NOMO-1 (cell line): ENCODE results near the gene CBFA2T2.
"Not testable (repeated sequence)": the region's sequence is repeated elsewhere in the genome, so short reads cannot be mapped to it uniquely, and the experiment has no call there.

Experiments
- DNase-seq, 2 experiments: peaks; one replicate each; lab custom pipeline; 2025; ENCODE audit not compliant: unreplicated experiment in 2 of 2; lab: John Stamatoyannopoulos, UW

The CBFA2T2 gene

DNA sequence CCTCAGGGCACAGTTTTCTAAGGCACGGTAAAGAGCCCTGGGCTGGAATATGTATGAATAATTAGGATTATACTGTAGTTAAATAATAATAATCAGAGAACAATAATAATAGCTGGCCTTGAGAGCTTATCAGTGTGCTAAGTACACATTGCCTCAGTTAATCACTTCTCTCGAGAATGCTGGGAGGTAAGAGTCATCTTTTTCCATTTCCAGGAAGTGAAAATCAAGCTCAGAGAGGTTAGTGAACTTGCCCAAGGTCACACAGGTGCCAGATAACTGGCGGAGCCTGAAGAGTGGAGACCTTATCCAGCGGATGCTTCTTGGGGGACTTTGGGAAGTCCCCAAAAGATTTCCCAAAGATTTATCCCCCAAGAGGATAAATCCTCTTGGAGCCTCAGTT, 19.4 kb upstream of the CBFA2T2 start:
- DNase-seq, result no peak

DNA sequence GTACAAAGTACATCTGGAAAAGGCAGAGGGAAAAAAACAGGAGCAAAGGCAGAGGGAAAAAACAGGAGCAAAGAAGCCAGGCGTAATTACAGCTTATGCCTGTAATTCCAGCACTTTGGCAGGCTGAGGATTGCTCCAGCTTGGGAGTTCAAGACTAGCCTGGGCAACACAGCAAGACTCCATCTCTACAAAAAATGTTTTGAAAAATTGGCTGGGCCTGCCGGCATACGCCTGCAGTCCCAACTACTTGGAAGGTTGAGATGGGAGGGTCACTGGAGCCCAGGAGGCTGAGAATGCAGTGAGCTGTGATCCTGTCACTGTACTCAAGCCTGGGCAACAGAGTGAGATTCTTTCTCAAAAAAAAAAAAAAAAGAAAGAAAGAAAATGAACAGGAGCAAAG, 19.0 kb upstream of the CBFA2T2 start:
- no peak for DNase-seq

DNA sequence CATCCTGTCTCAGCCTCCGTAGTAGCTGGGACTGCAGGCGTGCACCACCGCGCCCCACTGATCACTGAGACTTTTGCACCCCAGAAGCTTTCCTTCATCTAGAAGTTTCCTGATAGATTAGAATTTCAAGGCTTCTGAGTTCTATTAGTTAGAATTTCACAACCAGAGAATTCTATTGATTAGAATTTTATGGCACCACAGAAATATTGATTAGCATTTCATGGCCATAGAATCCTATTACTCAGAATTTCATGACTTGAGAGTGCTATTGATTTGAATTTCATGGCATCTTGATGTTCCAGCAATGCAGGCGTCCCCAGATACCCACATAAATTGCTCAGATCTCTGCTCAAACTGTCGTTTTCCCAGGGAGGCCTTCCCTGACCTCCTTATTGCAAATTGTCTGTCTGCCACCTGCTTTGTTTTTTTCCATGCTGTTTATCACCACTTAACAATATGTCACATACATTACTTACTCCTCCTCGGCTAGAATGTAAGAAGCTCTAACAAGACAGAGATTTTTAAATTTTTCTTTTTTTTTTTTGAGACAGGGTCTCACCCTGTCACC, 16.9 kb upstream of the CBFA2T2 start:
- DNase-seq, result no peak

DNA sequence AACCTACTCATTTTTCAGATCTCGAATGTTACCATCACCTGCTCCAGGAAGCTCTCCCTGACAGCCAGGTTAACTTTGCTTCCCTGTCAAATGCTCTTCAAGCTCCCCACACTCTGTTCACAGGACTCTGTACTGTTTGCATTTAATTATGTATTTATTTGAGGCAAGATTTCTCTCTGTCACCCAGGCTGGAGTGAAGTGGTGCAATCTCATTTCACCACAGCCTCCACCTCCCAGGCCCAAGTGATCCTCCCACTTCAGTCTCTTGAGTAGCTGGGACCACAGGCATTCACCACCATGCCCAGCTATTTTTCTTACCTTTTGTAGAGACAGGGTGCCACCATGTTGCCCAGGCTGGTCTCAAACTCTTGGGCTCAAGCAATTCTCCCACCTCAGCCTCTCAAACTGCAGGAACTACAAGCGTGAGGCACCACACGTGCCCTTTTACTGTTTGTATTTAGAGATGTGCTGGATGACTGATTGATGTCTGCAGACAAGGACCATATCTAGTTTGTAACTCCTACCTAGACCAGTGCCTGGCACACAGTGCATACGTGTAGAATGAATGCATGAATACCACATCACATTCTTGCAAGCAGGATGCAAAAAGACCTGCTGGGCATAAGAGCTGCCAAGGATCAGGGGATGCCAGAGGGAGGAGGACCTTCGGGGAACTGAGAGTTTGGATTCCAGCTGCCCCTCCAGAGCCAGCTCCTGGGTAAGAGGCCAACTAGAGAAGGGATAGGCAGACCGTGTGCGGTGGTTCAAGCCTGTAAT, 15.6 kb upstream of the CBFA2T2 start:
- DNase-seq, result no peak

DNA sequence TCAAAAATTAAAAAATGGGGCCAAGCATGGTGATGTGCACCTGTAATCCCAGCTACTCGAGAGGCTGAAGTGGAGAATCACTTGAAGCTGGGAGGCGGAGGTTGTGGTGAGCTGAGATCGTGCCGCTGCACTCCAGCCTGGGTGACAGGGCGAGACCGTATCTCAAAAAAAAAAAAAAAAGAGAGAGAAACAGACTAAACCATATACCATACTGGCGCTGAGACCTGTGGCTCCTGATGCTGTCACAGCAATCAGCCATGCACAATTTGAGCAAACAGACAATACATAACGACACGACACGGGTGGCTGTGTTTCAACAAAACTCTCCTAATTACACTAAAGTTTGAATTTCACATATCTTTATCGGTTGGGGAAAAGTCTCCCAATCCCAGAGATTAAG, 14.9 kb upstream of the CBFA2T2 start:
- DNase-seq, result no peak

DNA sequence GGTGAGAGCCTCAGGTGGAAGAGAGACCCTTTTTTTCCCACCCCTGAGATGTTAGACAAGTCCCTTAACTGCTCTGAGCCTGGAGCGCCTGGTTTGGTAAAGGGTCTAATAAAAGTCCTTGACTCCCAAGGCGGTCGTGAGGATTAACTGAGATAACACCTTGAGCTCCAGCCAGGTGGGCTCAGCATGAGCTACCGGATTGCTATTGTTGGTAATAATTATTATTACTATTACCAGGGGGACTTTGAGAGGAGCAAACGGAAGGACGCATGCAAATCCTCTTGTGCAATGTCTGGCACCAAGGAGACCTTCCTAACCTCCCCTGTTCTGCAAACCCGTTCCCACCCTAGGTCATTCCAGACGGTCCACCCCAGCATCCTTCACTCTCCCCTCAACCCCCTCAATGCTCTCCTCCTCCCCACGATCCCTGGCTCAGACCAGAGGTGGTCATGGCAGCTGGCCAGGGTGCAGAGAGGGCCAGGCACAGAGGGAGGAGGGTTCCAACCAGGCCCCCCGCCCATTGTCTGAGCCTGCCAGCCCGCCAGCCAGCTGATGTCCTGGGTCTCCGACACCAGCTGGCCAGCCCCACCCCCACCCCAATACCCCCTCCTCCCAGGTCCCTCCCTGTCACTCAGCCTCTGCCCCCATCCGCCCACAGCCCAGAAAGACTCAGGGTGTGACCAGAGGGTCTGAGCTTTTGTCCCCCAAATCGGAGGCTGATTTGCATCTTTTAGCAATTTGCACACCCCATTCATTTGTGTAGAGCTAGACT, 14.3 kb upstream of the CBFA2T2 start:
- DNase-seq, result no peak

DNA sequence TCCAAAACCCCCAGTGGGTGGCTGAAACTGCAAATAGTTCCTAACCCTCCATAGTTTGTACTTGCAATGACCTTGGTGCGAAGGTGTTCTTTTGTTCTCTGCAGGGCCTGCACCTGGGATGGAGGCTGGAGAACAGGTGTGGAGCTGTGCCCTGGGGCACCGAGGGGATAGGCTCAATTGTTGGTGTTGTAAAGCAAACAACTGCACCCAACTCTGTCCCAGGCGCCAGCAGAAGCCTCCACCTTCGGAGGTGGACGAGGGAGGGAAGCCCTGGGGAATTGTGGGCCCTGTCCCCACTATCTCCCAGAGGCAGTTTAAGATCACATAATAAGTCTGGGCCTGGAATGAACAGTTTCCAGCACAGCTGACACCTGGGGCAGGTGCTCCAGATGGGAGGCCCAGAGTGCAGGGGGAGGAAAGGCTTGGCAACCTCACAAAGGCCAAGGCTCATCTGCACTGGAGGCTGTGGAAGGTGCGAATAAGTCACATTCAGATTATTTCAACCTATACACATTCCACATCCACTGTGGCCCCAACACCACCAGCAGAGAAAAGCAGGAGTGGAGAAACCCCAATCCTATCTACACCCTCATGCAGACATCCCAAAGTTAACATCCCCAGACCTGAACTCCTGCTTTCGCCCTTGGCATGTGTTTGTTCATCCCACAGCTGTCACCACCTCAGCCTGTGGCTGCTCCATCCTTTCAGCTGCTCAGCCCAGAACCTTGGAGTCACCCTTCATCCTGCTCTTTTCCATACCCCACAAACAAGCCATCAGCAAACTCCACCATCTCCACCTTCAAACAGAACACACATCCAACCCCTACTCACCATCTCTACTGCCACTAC, 12.3 kb upstream of the CBFA2T2 start:
- DNase-seq, result no peak

DNA sequence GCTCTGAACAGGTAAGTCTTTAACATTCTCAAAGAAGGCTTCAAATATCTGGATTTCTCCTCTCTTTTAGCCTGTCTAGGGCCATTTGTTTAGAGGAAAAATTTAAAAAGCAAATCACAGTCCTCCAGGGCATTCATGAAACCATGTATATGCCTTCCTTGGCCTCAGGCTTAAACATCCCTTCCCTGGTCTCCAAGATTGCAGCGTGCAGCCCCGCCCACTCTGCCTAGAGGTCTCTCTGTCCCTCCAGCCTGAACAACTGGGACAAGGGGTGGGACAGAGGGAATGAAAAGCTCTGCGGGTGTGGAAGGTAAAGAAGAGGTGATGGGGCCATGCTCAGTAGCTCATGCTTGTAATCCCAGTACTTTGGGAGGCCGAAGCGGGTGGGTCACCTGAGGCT, 9.8 kb upstream of the CBFA2T2 start:
- DNase-seq, result no peak

DNA sequence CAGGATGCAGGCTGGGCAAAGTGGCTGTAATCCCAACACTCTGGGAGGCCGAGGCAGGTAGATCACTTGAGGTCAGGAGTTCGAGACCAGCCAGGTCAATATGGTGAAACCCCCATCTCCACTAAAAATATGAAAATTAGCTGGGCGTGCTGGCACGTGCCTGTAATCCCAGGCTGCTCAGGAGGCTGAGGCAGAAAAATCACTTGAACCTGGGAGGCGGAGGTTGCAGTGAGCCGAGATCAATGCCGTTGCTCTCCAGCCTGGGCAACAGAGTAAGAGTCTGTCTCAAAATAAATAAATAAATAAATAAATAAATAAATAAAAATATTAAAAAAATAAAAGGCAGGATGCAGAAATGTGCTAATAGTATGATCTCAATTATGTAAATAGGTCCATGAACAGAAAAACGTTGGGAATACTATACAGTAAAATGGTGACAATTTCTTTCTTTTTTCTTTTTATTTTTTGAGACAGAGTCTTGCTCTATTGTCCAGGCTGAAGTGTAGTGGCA, 8.4 kb upstream of the CBFA2T2 start:
- no peak for DNase-seq

DNA sequence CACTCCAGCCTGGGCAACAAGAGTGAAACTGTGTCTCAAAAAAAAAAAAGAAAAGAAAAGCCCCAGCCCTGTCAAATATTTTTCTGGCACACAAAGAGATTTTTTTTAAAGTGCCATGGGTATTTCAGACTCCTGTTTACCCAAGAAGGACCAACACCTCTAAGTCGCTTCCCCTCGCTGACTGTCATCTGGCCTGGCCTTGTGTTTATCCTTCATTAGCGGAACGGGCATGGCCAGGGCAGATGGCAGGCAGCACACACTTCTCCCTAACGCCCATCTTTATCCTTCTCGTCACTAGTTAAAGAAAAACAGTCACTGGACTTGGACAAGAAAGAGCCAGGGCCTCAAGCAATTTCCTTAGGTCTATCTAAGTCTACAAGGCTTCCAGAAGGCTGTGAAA, 7.3 kb upstream of the CBFA2T2 start:
- DNase-seq, result no peak

DNA sequence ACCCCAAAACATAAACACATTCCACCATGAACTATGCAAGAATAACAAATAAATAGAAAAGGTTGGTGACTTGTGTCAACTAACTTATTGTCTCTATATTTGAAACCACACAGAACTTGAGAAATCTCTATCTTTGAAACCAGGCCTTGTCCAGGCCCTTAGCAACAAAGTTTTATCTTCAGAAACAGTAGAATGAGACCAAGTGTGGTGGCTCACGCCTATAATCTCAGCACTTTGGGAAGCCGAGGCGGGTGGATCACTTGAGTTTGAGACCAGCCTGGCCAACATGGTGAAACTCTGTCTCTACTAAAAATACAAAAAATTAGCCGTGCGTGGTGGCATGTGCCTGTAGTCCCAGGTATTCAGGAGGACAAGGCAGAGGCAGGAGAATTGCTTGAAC, 6.7 kb upstream of the CBFA2T2 start:
- DNase-seq, result not testable (repeated sequence)

DNA sequence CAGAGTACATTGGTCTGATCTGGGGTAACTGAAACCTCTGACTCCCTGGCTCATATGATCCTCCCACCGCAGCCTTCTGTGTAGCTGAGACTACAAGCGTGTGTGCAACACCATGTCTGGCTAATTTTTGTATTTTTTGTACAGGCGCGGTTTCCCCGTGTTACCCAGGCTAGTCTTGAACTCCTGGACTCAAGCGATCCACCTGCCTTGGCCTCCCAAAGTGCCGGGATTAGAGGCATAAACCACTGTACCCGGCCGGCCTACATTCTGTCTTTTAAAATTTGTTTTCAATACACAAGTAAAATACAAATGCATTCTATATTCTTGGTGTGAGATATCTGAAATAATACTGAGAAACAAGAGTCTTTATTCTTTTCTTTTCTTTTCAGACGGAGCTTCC, 1.7 kb upstream of the CBFA2T2 start:
- no peak for DNase-seq

DNA sequence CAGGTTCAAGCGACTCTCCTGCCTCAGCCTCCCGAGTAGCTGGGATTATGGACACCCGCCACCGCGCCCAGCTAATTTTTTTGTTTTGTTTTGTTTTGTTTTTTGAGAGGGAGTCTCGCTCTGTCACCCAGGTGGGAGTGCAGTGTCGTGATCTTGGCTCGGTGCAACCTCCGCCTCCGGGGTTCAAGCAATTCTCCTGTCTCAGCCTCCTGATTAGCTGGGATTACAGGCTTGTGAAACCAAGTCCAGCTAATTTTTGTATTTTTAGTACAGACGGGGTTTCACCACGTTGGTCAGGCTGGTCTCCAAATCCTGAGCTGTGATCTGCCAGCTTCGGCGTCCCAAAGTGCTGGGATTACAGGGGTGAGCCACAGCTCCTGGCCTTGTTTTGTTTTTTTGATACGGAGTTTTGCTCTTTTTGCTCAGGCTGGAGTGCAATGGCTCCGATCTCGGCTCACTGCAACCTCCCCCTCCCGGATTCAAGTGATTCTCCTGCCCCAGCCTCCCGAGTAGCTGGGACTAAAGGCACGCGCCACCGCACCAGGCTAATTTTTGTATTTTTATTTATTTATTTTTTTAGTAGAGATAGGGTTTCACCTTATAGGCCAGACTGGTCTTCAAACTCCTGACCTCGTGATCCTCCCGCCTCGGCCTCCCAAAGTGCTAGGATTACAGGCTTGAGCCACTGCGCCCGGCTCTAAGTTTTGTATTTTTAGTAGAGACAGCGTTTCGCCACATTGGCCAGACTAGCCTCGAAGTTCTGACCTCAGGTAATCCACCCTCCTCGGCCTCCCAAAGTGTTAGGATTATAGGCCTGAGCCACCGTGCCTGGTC, 1.0 kb upstream of the CBFA2T2 start:
- DNase-seq, result not testable (repeated sequence)

DNA sequence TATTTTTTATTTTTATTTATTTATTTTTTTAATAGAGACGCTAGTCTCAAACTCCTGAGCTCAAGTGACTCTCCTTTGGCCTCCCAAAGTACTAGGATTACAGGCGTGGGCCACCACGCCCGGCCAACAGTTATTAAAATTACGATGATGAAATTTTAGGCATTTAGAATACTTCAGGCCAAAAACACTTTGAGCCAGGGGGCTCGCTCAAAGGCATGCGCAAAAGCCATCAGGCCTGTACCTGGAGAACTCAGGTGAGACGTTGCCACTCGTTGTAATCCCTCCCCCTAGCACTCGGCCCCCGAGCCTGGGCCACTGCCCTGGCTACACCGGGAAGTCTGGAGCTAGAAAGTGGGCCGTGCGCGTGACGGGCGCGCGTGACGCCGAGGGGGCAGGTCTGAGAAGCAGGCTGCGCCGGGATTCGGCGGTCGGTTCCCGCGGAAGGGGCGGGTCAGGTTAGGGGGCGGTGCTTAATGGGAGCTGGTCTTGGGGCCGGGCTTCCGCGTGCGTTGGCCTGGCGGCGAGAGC, 337 bp upstream of the CBFA2T2 start:
- peak; percentile 93 to 98 for DNase-seq

DNA sequence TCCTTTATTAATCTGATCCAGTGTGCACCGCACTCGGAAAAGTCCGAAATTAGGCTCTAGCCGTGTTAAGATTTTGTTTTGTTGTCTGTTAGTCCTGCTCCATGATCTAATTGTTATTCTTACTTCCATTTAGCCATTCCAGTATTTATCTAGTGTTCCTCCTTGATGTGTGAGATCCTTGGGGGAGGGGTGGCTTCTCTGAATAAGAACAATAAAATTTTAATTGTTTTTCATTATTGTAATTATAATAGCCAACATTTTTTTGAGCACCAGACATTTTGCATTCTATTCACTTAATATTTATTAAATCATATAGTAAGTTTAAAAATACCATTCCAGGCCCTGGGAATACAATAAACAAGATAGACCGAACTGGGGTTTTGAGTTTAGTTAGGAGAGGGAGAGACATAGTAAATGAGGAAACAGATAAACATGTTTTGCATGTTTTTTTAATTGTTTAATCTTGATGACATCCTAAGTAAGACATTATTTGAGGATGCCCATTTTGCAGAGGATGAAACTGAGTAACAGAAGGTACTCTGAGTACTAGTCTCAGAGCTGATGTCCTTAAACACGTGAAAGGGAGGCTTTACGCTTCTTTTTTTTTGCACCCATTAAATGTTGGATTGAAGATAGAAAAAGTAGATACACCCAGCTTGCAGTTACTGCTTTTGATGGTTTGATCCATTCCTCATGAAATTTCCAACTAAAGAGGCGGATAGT, 1.2 kb downstream of the CBFA2T2 start:
- no peak for DNase-seq

DNA sequence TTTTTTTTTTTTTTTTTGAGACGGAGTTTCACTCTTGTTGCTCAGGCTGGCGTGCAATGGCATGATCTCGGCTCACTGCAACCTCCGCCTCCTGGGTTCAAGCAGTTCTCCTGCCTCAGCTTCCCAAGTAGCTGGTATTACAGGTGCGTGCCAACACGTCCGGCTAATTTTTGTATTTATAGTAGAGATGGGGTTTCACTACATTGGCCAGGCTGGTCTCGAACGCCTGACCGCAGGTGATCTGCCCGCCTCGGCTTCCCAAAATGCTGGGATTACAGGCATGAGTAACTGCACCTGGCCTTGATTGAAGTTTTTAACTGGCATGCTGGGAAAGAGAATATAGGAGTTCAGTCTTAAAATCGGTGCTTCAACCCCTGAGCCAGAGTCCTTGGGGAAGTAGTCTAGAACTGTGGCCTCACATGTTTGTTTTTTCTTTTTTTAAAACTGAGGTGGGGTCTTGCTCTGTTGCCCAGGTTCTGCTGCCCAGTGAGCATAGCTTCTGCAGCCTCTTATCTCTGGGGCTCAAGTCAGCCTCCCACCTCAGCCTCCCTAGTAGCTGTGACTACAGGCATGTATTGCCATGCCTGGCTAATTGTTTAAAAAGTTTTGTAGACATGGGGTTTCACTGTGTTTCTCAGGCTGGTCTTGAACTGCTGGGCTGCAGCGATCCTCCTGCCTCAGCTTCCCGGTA, 3.3 kb downstream of the CBFA2T2 start:
- no peak for DNase-seq

DNA sequence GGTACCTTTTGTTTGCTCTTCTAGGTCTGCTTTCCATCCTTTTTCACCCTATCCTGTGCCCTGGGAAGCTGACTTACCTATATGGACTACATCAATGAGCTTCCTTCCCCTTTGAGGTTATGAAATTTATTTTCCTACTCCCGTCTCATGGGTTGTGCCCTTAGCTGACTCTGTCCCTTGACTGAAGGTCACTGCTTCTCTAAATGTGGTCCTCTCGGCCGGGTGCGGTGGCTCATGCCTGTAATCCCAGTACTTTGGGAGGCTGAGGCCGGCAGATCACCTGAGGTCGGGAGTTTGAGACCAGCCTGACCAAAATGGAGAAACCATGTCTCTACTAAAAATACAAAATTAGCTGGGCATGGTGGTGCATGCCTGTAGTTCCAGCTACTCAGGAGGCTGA, 6.9 kb downstream of the CBFA2T2 start:
- DNase-seq, result not testable (repeated sequence)

DNA sequence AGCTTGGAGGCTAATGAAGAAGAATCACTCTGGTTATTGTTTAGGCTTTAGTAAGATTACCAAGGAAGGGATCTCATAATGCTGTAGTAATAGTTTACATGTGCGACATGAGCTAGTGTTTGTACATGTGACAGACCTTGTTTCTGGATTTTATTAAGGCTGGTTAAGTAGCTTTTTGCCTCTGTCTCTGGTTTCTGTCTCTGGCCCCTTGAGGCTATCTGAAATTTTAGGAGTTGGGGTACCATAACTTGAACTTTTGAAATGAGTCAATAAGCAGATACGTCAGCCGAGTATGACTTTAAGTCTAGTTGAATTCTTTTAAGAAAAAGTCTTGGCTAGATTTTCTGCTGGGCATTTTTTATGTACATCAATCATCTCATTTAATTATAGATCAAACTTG, 9.5 kb downstream of the CBFA2T2 start:
- DNase-seq, result no peak

DNA sequence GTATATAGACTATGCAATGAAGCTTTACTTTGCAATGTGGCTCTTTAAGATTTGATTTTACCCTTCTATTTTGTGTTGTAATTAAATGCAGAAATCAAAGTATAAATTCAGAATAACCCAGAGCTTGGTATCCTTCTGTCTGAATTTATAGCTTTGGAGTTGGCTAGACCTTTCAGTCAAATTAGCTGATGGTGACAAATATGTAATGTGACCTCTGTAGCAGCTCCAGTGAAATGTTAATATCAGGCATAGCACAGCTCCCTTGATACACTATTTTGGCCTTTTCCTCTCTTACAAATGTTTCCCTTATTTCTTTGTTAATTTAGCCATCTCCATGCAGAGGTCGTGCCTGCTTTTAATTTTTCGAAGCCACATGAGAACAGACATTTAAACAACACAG, 11.1 kb downstream of the CBFA2T2 start:
- DNase-seq, result no peak
